H9 (cell line): ENCODE measurements around the gene CATSPERB. TPM values are rescaled to one million over a fixed set of nuclear protein-coding genes. Genes with fewer than 3 reads are reported as not detected.

Source experiments
- DNase-seq: peaks from one replicate; pipeline ENCODE4 v3.0.0-alpha.2; 2017
- H2AFZ ChIP-seq: one replicate; pipeline ENCODE4 v1.6.1; 2013; ENCODE audit warnings: mild to moderate bottlenecking, low read length, control low read depth, moderate library complexity
- H2AK5ac ChIP-seq: 2 replicates; pipeline ENCODE4 v1.6.1; 2013; ENCODE audit warnings: low read length, control low read depth, mixed read lengths; ENCODE audit not compliant: insufficient read length
- H2BK120ac ChIP-seq: one replicate; pipeline ENCODE4 v1.6.1; 2013; ENCODE audit warnings: low read depth, mild to moderate bottlenecking, low read length, control low read depth, inconsistent platforms; ENCODE audit not compliant: poor library complexity, severe bottlenecking
- H2BK12ac ChIP-seq: 2 replicates; pipeline ENCODE4 v1.6.1; 2013; ENCODE audit warnings: low read length, control low read depth, mixed read lengths, low read depth; ENCODE audit not compliant: insufficient read length
- H2BK15ac ChIP-seq: 2 replicates; pipeline ENCODE4 v1.6.1; 2013; ENCODE audit warnings: low read depth, low read length, control low read depth
- H2BK20ac ChIP-seq: one replicate; pipeline ENCODE4 v1.6.1; 2013; ENCODE audit warnings: low read depth, mild to moderate bottlenecking, low read length, control low read depth, inconsistent platforms; ENCODE audit not compliant: poor library complexity, severe bottlenecking
- H2BK5ac ChIP-seq: 2 replicates; pipeline ENCODE4 v1.6.1; 2013; ENCODE audit warnings: low read length, control low read depth, mixed read lengths; ENCODE audit not compliant: insufficient read length
- H3K14ac ChIP-seq: 2 replicates; pipeline ENCODE4 v1.6.1; 2013; ENCODE audit warnings: low read length, control low read depth; ENCODE audit not compliant: insufficient read depth
- H3K18ac ChIP-seq: 2 replicates; pipeline ENCODE4 v1.6.1; 2013; ENCODE audit warnings: low read depth, mild to moderate bottlenecking, mixed read lengths, low read length, control low read depth; ENCODE audit not compliant: insufficient read length
- H3K23ac ChIP-seq: 2 replicates; pipeline ENCODE4 v1.6.1; 2013; ENCODE audit warnings: low read length, control low read depth, mixed read lengths, low read depth; ENCODE audit not compliant: insufficient read length
- H3K23me2 ChIP-seq: 2 replicates; pipeline ENCODE4 v1.6.1; 2013; ENCODE audit warnings: low read depth, mild to moderate bottlenecking, mixed read lengths, low read length, control low read depth; ENCODE audit not compliant: insufficient read length, poor library complexity, severe bottlenecking
- H3K27ac ChIP-seq: 2 replicates; pipeline ENCODE4 v1.5.1; 2013; ENCODE audit warnings: low read length, control low read depth, mixed read lengths, low read depth; ENCODE audit not compliant: insufficient read length
- H3K27me3 ChIP-seq: 2 replicates; pipeline ENCODE4 v1.6.1; 2013; ENCODE audit warnings: low read length, control low read depth, inconsistent platforms; ENCODE audit not compliant: insufficient read depth
- H3K4ac ChIP-seq: 2 replicates; pipeline ENCODE4 v1.6.1; 2013; ENCODE audit warnings: low read depth, mild to moderate bottlenecking, control low read depth, inconsistent platforms, low read length, moderate library complexity
- H3K4me1 ChIP-seq: 2 replicates; pipeline ENCODE4 v1.6.1; 2013; ENCODE audit warnings: low read length, control low read depth, inconsistent platforms; ENCODE audit not compliant: insufficient read depth
- H3K4me2 ChIP-seq: 2 replicates; pipeline ENCODE4 v1.6.1; 2013; ENCODE audit warnings: low read length, control low read depth, mixed read lengths; ENCODE audit not compliant: insufficient read length, insufficient read depth
- H3K56ac ChIP-seq: 2 replicates; pipeline ENCODE4 v1.6.1; 2013; ENCODE audit warnings: low read depth, mild to moderate bottlenecking, mixed read lengths, low read length, control low read depth; ENCODE audit not compliant: insufficient read length
- H3K79me1 ChIP-seq: 2 replicates; pipeline ENCODE4 v1.6.1; 2013; ENCODE audit warnings: low read depth, mild to moderate bottlenecking, moderate library complexity, low read length, control low read depth, inconsistent platforms; ENCODE audit not compliant: insufficient read depth, poor library complexity, severe bottlenecking
- H3K79me2 ChIP-seq: 2 replicates; pipeline ENCODE4 v1.6.1; 2013; ENCODE audit warnings: low read length, control low read depth, inconsistent platforms; ENCODE audit not compliant: insufficient read depth
- H3K9ac ChIP-seq: 2 replicates; pipeline ENCODE4 v1.6.1; 2013; ENCODE audit warnings: low read length, control low read depth, mixed read lengths; ENCODE audit not compliant: insufficient read length; ENCODE audit errors: extremely low read depth
- H3K9me3 ChIP-seq: one replicate; pipeline ENCODE4 v1.6.1; 2013; ENCODE audit warnings: low read depth, low read length, inconsistent platforms; ENCODE audit not compliant: control insufficient read depth
- H3T11ph ChIP-seq: one replicate; pipeline ENCODE4 v1.6.1; 2013; ENCODE audit warnings: mild to moderate bottlenecking, low read length, control low read depth, inconsistent platforms
- H4K20me1 ChIP-seq: one replicate; pipeline ENCODE4 v1.6.1; 2013; ENCODE audit not compliant: control insufficient read depth, insufficient read length, insufficient read depth
- H4K5ac ChIP-seq: 2 replicates; pipeline ENCODE4 v1.6.1; 2013; ENCODE audit warnings: low read depth, mild to moderate bottlenecking, mixed read lengths, low read length, control low read depth; ENCODE audit not compliant: insufficient read length
- H4K8ac ChIP-seq: replicated peaks from 2 replicates; pipeline ENCODE4 v1.6.1; 2013; ENCODE audit warnings: low read length, control low read depth, mixed read lengths, low read depth; ENCODE audit not compliant: insufficient read length
- H4K91ac ChIP-seq: 2 replicates; pipeline ENCODE4 v1.6.1; 2013; ENCODE audit warnings: low read depth, mild to moderate bottlenecking, moderate library complexity, mixed read lengths, low read length, control low read depth; ENCODE audit not compliant: insufficient read length
- H3K27ac Mint-ChIP-seq, 3 experiments: 2 replicates in 2 of 3; 3 replicates in 1 of 3; pipeline ENCODE4 v1.8.0; 2020 to 2021; ENCODE audit warnings: mixed read lengths in 3 of 3, mild to moderate bottlenecking in 1 of 3, moderate library complexity in 1 of 3
- H3K27me3 Mint-ChIP-seq: 2 replicates; pipeline ENCODE4 v1.8.0; 2021; ENCODE audit warnings: low read depth, mild to moderate bottlenecking, moderate library complexity, mixed read lengths
- H3K36me3 Mint-ChIP-seq, 3 experiments: 2 replicates in 2 of 3; 3 replicates in 1 of 3; pipeline ENCODE4 v1.8.0; 2020 to 2021; ENCODE audit warnings: low read depth in 3 of 3, mixed read lengths in 3 of 3; ENCODE audit not compliant: insufficient read depth in 1 of 3
- H3K4me1 Mint-ChIP-seq, 2 experiments: 2 replicates each; pipeline ENCODE4 v1.8.0; 2020; ENCODE audit warnings: mixed read lengths in 2 of 2
- H3K4me3 Mint-ChIP-seq, 2 experiments: 2 replicates in 1 of 2; 3 replicates in 1 of 2; pipeline ENCODE4 v1.8.0; 2020 to 2021; ENCODE audit warnings: mild to moderate bottlenecking in 2 of 2, mixed read lengths in 2 of 2, moderate library complexity in 1 of 2
- H3K9me3 Mint-ChIP-seq, 2 experiments: 2 replicates in 1 of 2; 3 replicates in 1 of 2; pipeline ENCODE4 v1.8.0; 2020; ENCODE audit warnings: mild to moderate bottlenecking in 2 of 2, mixed read lengths in 2 of 2, moderate library complexity in 1 of 2
- total RNA-seq: library from RNA; stranded (reverse); gene quantifications from 2 replicates; pipeline ENCODE4 v1.2.1, GENCODE V29; 2021
- TF ChIP-seq, protein P1 (sequence below): fragments of 200-600 bp; sonication (generic); conservative IDR thresholded peaks from 3 replicates; pipeline ENCODE4 v1.8.0; 2021; ENCODE audit warnings: antibody characterized with exemption, mild to moderate bottlenecking

The CATSPERB gene
- total RNA-seq, 1 experiment from 2014 or later = 0.48 TPM

DNA sequence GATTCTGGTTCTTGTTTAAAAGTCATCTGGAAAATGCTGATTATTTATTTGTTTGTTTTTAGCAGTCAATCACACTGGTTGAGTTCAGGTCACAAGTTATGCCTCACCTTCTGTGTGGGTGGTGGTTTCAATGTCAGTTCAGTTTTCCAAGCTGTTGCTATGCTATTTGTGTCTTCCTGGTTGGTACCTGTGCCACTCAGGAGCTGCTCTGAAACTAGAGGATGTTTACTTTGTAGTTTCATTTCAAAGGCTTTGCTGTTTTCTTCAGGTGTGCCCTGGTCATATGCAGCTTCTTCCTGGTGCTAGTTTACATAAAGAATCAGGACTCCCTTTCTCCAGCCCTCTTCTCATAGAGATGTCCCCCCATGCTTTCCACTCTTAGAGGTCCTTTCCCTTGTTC lies 146.0 kb downstream of the CATSPERB start:
- peaks cover 10% of the 10 kb centered on the region; the same call in 1 of the 2 replicates for H3K4me1 ChIP-seq
- H3K27me3 Mint-ChIP-seq = peaks cover 16% of the 10 kb centered on the region
- no peak overlapping the region for H3K4me3 Mint-ChIP-seq
- no peak overlapping the region for H3K9ac ChIP-seq
- H2BK5ac ChIP-seq = no peak overlapping the region
- H3K18ac ChIP-seq = no peak overlapping the region
- no peak overlapping the region for H2AK5ac ChIP-seq
- H3K36me3 Mint-ChIP-seq = peaks cover 0 to 8% (median 2%) of the 10 kb centered on the region in 3 experiments; a peak in 4 of 7 replicates
- H2BK12ac ChIP-seq = no peak overlapping the region
- H2BK20ac ChIP-seq = no peak overlapping the region
- no peak overlapping the region for H2BK15ac ChIP-seq
- H4K20me1 ChIP-seq = no peaks in the 10 kb centered on the region
- H3K27ac ChIP-seq = no peak overlapping the region
- no peak overlapping the region for H4K91ac ChIP-seq
- no peak overlapping the region for H2AFZ ChIP-seq
- no peak overlapping the region for H4K5ac ChIP-seq
- H3T11ph ChIP-seq = no peak overlapping the region
- no peak overlapping the region for H3K14ac ChIP-seq
- H4K8ac ChIP-seq = no peak overlapping the region
- no peaks in the 10 kb centered on the region for H3K23me2 ChIP-seq
- H3K23ac ChIP-seq = no peak overlapping the region
- peaks cover 6% of the 10 kb centered on the region for H3K9me3 ChIP-seq
- H3K27ac Mint-ChIP-seq = no peak overlapping the region
- TF ChIP-seq, protein P1, sequence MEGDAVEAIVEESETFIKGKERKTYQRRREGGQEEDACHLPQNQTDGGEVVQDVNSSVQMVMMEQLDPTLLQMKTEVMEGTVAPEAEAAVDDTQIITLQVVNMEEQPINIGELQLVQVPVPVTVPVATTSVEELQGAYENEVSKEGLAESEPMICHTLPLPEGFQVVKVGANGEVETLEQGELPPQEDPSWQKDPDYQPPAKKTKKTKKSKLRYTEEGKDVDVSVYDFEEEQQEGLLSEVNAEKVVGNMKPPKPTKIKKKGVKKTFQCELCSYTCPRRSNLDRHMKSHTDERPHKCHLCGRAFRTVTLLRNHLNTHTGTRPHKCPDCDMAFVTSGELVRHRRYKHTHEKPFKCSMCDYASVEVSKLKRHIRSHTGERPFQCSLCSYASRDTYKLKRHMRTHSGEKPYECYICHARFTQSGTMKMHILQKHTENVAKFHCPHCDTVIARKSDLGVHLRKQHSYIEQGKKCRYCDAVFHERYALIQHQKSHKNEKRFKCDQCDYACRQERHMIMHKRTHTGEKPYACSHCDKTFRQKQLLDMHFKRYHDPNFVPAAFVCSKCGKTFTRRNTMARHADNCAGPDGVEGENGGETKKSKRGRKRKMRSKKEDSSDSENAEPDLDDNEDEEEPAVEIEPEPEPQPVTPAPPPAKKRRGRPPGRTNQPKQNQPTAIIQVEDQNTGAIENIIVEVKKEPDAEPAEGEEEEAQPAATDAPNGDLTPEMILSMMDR = no peak
- H3K9me3 Mint-ChIP-seq = peaks cover 7 to 9% of the 10 kb centered on the region in 2 experiments
- no peak overlapping the region for H2BK120ac ChIP-seq
- H3K79me2 ChIP-seq = no peaks in the 10 kb centered on the region
- H3K4me2 ChIP-seq = no peak overlapping the region
- H3K4me1 Mint-ChIP-seq = peaks cover 19 to 20% of the 10 kb centered on the region in 2 experiments
- no peaks in the 10 kb centered on the region for H3K79me1 ChIP-seq
- H3K27me3 ChIP-seq = no peaks in the 10 kb centered on the region
- no peak overlapping the region for H3K4ac ChIP-seq
- DNase-seq = no peak
- H3K56ac ChIP-seq = no peak overlapping the region
